Fibroblast of the aortic adventitia (primary cell): ENCODE measurements around the gene MRPL28. TPM values are rescaled to one million over a fixed set of nuclear protein-coding genes. Genes with fewer than 3 reads are reported as not detected.

Source experiments
- DNase-seq: peaks from one replicate; pipeline ENCODE4 v3.0.0-alpha.2; 2010; ENCODE audit warnings: low read depth
- H3K4me3 ChIP-seq: 2 replicates; pipeline ENCODE4 v1.5.1; 2011; ENCODE audit warnings: low read depth, mild to moderate bottlenecking, control low read depth, low read length, moderate library complexity
- CTCF ChIP-seq: IDR thresholded peaks from 2 replicates; pipeline ENCODE4 v1.5.1; 2011; ENCODE audit warnings: mild to moderate bottlenecking, low read length, control low read depth, inconsistent platforms; ENCODE audit not compliant: insufficient read depth
- total RNA-seq: library from RNA; depleted of rRNA; stranded (reverse); fragments of >200 nt; gene quantifications from 2 replicates; pipeline ENCODE4 v1.2.3, GENCODE V29; 2012; ENCODE audit warnings: low replicate concordance

Gene MRPL28
- total RNA-seq, 1 donor: 49.3 TPM

GRCh38 chr16:376817-377418, 6.6 kb upstream of the MRPL28 start:
- TF ChIP-seq CTCF: no peak
- no peak for DNase-seq
- no peak overlapping the region for H3K4me3 ChIP-seq

GRCh38 chr16:375927-376816, 5.8 kb upstream of the MRPL28 start:
- DNase-seq: no peak
- TF ChIP-seq CTCF: no peak
- no peak overlapping the region for H3K4me3 ChIP-seq

GRCh38 chr16:375212-375611, 4.9 kb upstream of the MRPL28 start:
- TF ChIP-seq CTCF: no peak
- no peak overlapping the region for H3K4me3 ChIP-seq
- no peak for DNase-seq

GRCh38 chr16:374616-374926, 4.2 kb upstream of the MRPL28 start:
- no peak for DNase-seq
- TF ChIP-seq CTCF: no peak
- H3K4me3 ChIP-seq: no peak overlapping the region

- TF ChIP-seq CTCF: no peak
- H3K4me3 ChIP-seq: no peak overlapping the region
- DNase-seq: no peak
These were observed 3.7 kb upstream of the MRPL28 start for GRCh38 chr16:373848-374615.

- no peak for TF ChIP-seq CTCF
- no peak overlapping the region for H3K4me3 ChIP-seq
- no peak for DNase-seq
These were observed 2.8 kb upstream of the MRPL28 start for GRCh38 chr16:373020-373598.
